MM.1S (cell line): ENCODE data around the gene CDADC1.

ENCODE experiments used
- DNase-seq: peaks from one replicate; pipeline ENCODE4 v3.0.0-alpha.2; 2015
- H2AFZ ChIP-seq: fragments of 300-600 bp; sonication (generic); 2 replicates; pipeline ENCODE4 v1.6.0; 2016; ENCODE audit warnings: antibody characterized with exemption, low read length
- H3F3A ChIP-seq: fragments of 300-600 bp; sonication (generic); 2 replicates; pipeline ENCODE4 v1.6.1; 2016; ENCODE audit warnings: mild to moderate bottlenecking, antibody characterized with exemption, low read length, moderate library complexity, mixed read lengths; ENCODE audit not compliant: insufficient read depth
- H3K27ac ChIP-seq: fragments of 300-600 bp; sonication (generic); 2 replicates; pipeline ENCODE4 v1.5.1; 2016; ENCODE audit warnings: mild to moderate bottlenecking, low read length
- H3K27me3 ChIP-seq: fragments of 300-600 bp; sonication (generic); replicated peaks from 2 replicates; pipeline ENCODE4 v1.6.0; 2016; ENCODE audit warnings: low read length; ENCODE audit not compliant: insufficient read depth
- H3K36me3 ChIP-seq: fragments of 300-600 bp; sonication (generic); replicated peaks from 2 replicates; pipeline ENCODE4 v1.6.1; 2016; ENCODE audit warnings: mild to moderate bottlenecking, low read length, mixed read lengths; ENCODE audit not compliant: insufficient read depth
- H3K4me1 ChIP-seq: fragments of 300-600 bp; sonication (generic); 2 replicates; pipeline ENCODE4 v1.6.1; 2016; ENCODE audit warnings: low read length, mixed read lengths
- H3K4me2 ChIP-seq: fragments of 300-600 bp; sonication (generic); 2 replicates; pipeline ENCODE4 v1.6.0; 2016; ENCODE audit warnings: low read depth, low read length
- H3K4me3 ChIP-seq: fragments of 300-600 bp; sonication (generic); 2 replicates; pipeline ENCODE4 v1.5.1; 2016; ENCODE audit warnings: low read length, mixed read lengths
- H3K79me2 ChIP-seq: fragments of 300-600 bp; sonication (generic); 2 replicates; pipeline ENCODE4 v1.6.1; 2016; ENCODE audit warnings: mixed run types, low read length, mixed read lengths
- H3K9ac ChIP-seq: fragments of 300-600 bp; sonication (generic); 2 replicates; pipeline ENCODE4 v1.6.1; 2016; ENCODE audit warnings: low read length, mixed read lengths
- H3K9me2 ChIP-seq: fragments of 300-600 bp; sonication (generic); replicated peaks from 2 replicates; pipeline ENCODE4 v1.6.1; 2016; ENCODE audit warnings: mild to moderate bottlenecking, low read length, mixed read lengths; ENCODE audit not compliant: insufficient read depth
- H3K9me3 ChIP-seq: fragments of 300-600 bp; sonication (generic); replicated peaks from 2 replicates; pipeline ENCODE4 v1.6.1; 2016; ENCODE audit warnings: mild to moderate bottlenecking, low read length, mixed read lengths; ENCODE audit not compliant: insufficient read depth
- H4K20me1 ChIP-seq: fragments of 300-600 bp; sonication (generic); 2 replicates; pipeline ENCODE4 v1.6.1; 2016; ENCODE audit warnings: mild to moderate bottlenecking, low read length, moderate library complexity, mixed read lengths; ENCODE audit not compliant: insufficient read depth
- EZH2 ChIP-seq: fragments of 300-600 bp; sonication (generic); optimal IDR thresholded peaks from 2 replicates; pipeline ENCODE3; 2017; ENCODE audit warnings: low read depth, mild to moderate bottlenecking, antibody characterized with exemption, low read length, mixed read lengths
- EZH2phosphoT487 ChIP-seq: fragments of 300-600 bp; sonication (generic); IDR thresholded peaks from 2 replicates; pipeline ENCODE4 v1.6.1; 2018; ENCODE audit warnings: antibody characterized with exemption, low read length
- TF ChIP-seq, protein P1 (sequence below): fragments of 300-600 bp; sonication (generic); IDR thresholded peaks from 2 replicates; pipeline ENCODE4 v1.5.1; 2016; ENCODE audit warnings: antibody characterized with exemption, low read length, mixed read lengths

CDADC1 gene

DNA sequence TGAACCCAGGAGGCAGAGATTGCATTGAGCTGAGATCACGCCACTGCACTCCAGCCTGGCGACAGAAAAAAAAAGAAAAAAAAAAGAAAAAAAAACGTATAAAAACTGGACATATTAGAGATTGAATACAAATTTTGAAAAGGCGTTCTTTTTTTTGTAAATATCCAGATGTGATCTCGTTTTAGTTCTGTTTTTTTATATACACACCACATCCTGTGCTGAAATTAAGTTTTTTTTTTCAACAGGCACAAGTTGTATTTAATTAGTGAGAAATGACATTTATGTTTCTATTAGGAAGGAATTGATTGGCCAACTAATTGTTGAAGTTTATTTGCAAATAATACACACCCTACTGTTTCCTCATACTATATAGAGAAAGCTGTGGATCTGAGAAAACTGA is 3.6 kb downstream of the CDADC1 start:
- Histone ChIP-seq H3K36me3 (no peaks in the 10 kb centered on the region), H3K79me2 (peaks cover 14% of the 10 kb centered on the region), H3K4me2 (no peak overlapping the region), H3K9me3 (no peaks in the 10 kb centered on the region), H3K27me3 (no peaks in the 10 kb centered on the region), H3K9ac (no peak overlapping the region), H2AFZ (no peak overlapping the region), H3K27ac (no peak overlapping the region), H3K9me2 (no peaks in the 10 kb centered on the region), H3F3A (no peaks in the 10 kb centered on the region), H4K20me1 (no peaks in the 10 kb centered on the region), H3K4me3 (no peak overlapping the region), H3K4me1 (no peaks in the 10 kb centered on the region)
- TF ChIP-seq EZH2phosphoT487 (no peak), EZH2 (no peak)
- TF ChIP-seq, protein P1, sequence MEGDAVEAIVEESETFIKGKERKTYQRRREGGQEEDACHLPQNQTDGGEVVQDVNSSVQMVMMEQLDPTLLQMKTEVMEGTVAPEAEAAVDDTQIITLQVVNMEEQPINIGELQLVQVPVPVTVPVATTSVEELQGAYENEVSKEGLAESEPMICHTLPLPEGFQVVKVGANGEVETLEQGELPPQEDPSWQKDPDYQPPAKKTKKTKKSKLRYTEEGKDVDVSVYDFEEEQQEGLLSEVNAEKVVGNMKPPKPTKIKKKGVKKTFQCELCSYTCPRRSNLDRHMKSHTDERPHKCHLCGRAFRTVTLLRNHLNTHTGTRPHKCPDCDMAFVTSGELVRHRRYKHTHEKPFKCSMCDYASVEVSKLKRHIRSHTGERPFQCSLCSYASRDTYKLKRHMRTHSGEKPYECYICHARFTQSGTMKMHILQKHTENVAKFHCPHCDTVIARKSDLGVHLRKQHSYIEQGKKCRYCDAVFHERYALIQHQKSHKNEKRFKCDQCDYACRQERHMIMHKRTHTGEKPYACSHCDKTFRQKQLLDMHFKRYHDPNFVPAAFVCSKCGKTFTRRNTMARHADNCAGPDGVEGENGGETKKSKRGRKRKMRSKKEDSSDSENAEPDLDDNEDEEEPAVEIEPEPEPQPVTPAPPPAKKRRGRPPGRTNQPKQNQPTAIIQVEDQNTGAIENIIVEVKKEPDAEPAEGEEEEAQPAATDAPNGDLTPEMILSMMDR, result no peak
- DNase-seq, result no peak

DNA sequence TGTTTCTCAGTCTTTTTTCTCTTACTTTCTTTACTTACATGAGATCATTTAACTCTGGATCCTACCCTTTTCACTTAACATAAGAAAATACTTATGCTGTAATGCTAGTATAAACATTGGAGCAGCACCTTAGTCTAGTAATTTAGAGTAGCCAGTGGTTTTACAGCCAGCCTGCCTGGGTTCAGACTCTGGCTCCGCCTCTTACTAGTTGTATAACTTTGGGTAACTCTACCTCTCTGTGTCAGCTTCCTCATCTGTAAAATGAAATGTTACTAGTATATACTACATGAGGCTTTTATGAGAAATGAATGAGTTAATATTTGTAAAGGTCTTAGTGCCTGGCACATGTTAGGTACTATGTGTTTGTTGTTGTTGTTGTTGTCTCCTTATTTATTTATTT is 5.6 kb downstream of the CDADC1 start:
- Histone ChIP-seq H3K79me2 (peaks cover 14% of the 10 kb centered on the region), H3K9ac (no peak overlapping the region), H3F3A (no peaks in the 10 kb centered on the region), H3K9me3 (no peaks in the 10 kb centered on the region), H3K27me3 (no peaks in the 10 kb centered on the region), H3K4me1 (no peaks in the 10 kb centered on the region), H4K20me1 (no peaks in the 10 kb centered on the region), H3K36me3 (no peaks in the 10 kb centered on the region), H3K4me2 (no peak overlapping the region), H3K9me2 (no peaks in the 10 kb centered on the region), H3K27ac (no peak overlapping the region), H2AFZ (no peak overlapping the region), H3K4me3 (no peak overlapping the region)
- DNase-seq, result no peak
- TF ChIP-seq EZH2phosphoT487 (no peak), EZH2 (no peak)
- TF ChIP-seq, protein P1, result no peak

DNA sequence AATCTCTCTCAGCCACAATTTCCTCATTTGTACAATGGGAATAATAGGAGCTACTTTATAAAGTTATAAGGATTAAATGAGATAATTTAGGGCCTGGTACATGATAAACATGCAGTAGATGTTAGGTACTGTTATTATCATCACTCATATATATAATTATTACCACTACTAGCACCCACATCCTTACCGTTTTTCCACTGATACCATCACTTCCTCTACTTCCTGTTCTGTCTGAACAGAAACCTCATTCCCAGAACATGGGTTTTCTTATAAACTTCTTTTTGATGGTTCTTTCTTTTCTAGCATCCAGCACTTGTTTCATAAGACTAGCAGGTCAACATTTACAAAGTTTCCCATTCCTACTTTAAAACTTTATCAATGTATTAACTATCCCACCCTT is 6.3 kb downstream of the CDADC1 start:
- no peak overlapping the region for H3K4me2 ChIP-seq
- H3K4me1 ChIP-seq, result no peaks in the 10 kb centered on the region
- no peak overlapping the region for H3K27ac ChIP-seq
- TF ChIP-seq, protein P1, result no peak
- no peak for TF ChIP-seq EZH2phosphoT487
- no peak for TF ChIP-seq EZH2
- no peak for DNase-seq
- H3F3A ChIP-seq, result no peaks in the 10 kb centered on the region
- H3K27me3 ChIP-seq, result no peaks in the 10 kb centered on the region
- no peak overlapping the region for H2AFZ ChIP-seq
- H3K9me2 ChIP-seq, result no peaks in the 10 kb centered on the region
- H3K9me3 ChIP-seq, result no peaks in the 10 kb centered on the region
- no peaks in the 10 kb centered on the region for H4K20me1 ChIP-seq
- no peaks in the 10 kb centered on the region for H3K36me3 ChIP-seq
- H3K4me3 ChIP-seq, result no peak overlapping the region
- H3K79me2 ChIP-seq, result peaks cover 7% of the 10 kb centered on the region
- H3K9ac ChIP-seq, result no peak overlapping the region
